Neural cell (in vitro differentiated cells): Measurements from ENCODE around the gene OR9Q2.

Experiments used
- EZH2 ChIP-seq: fragments of 200-600, 300-800 bp; shearing (Covaris generic), sonication (generic); IDR thresholded peaks from 2 replicates; pipeline ENCODE4 v1.6.1; 2014; ENCODE audit warnings: antibody characterized with exemption, low read length, borderline replicate concordance, mild to moderate bottlenecking; ENCODE audit not compliant: insufficient read depth, poor library complexity, severe bottlenecking
- POLR2AphosphoS5 ChIP-seq: IDR thresholded peaks from 2 replicates; pipeline ENCODE4 v1.6.1; 2012
- RAD21 ChIP-seq: fragments of 450-650 bp; conservative IDR thresholded peaks from 2 replicates; pipeline ENCODE4 v1.6.1; 2014; ENCODE audit warnings: antibody characterized with exemption, mild to moderate bottlenecking, moderate library complexity
- SMC3 ChIP-seq: fragments of 450-650 bp; conservative IDR thresholded peaks from 2 replicates; pipeline ENCODE4 v1.6.1; 2014; ENCODE audit warnings: antibody characterized with exemption, mild to moderate bottlenecking, moderate library complexity; ENCODE audit not compliant: poor library complexity
- TF ChIP-seq, protein P1 (sequence below): fragments of 450-650 bp; IDR thresholded peaks from 2 replicates; pipeline ENCODE4 v1.5.1; 2014; ENCODE audit warnings: antibody characterized with exemption, mild to moderate bottlenecking, moderate library complexity; ENCODE audit not compliant: poor library complexity, severe bottlenecking
- TF ChIP-seq, protein P2 (sequence below): IDR thresholded peaks from 2 replicates; pipeline ENCODE4 v1.6.1; 2012; ENCODE audit warnings: borderline replicate concordance

DNA sequence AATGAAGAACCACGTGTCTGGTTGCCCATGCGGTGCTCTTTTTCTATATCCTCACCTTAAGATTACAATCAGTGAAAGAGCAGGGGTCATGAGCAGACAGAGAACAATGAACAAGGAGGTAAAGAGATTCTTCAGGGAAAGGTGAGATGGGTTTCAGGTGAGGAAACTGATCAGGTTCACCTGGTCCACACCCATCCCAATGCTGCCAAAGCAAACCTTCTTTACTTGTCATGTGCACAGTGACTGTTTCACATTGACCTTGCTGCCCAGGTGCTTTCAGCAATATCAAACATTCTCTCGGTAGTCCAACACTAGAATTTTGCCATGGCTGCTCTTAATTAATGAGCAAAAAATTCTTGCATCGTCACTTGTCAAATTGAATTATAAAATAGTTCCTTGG lies 24.5 kb upstream of the OR9Q2 start:
- TF ChIP-seq, protein P1, sequence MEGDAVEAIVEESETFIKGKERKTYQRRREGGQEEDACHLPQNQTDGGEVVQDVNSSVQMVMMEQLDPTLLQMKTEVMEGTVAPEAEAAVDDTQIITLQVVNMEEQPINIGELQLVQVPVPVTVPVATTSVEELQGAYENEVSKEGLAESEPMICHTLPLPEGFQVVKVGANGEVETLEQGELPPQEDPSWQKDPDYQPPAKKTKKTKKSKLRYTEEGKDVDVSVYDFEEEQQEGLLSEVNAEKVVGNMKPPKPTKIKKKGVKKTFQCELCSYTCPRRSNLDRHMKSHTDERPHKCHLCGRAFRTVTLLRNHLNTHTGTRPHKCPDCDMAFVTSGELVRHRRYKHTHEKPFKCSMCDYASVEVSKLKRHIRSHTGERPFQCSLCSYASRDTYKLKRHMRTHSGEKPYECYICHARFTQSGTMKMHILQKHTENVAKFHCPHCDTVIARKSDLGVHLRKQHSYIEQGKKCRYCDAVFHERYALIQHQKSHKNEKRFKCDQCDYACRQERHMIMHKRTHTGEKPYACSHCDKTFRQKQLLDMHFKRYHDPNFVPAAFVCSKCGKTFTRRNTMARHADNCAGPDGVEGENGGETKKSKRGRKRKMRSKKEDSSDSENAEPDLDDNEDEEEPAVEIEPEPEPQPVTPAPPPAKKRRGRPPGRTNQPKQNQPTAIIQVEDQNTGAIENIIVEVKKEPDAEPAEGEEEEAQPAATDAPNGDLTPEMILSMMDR: no peak
- no peak for TF ChIP-seq EZH2
- TF ChIP-seq, protein P2, sequence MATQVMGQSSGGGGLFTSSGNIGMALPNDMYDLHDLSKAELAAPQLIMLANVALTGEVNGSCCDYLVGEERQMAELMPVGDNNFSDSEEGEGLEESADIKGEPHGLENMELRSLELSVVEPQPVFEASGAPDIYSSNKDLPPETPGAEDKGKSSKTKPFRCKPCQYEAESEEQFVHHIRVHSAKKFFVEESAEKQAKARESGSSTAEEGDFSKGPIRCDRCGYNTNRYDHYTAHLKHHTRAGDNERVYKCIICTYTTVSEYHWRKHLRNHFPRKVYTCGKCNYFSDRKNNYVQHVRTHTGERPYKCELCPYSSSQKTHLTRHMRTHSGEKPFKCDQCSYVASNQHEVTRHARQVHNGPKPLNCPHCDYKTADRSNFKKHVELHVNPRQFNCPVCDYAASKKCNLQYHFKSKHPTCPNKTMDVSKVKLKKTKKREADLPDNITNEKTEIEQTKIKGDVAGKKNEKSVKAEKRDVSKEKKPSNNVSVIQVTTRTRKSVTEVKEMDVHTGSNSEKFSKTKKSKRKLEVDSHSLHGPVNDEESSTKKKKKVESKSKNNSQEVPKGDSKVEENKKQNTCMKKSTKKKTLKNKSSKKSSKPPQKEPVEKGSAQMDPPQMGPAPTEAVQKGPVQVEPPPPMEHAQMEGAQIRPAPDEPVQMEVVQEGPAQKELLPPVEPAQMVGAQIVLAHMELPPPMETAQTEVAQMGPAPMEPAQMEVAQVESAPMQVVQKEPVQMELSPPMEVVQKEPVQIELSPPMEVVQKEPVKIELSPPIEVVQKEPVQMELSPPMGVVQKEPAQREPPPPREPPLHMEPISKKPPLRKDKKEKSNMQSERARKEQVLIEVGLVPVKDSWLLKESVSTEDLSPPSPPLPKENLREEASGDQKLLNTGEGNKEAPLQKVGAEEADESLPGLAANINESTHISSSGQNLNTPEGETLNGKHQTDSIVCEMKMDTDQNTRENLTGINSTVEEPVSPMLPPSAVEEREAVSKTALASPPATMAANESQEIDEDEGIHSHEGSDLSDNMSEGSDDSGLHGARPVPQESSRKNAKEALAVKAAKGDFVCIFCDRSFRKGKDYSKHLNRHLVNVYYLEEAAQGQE: no peak
- no peak for TF ChIP-seq RAD21
- TF ChIP-seq POLR2AphosphoS5: no peak
- no peak for TF ChIP-seq SMC3
